DND-41 (cell line): ENCODE results near the gene PEX7.

ENCODE experiments used
- EZH2 ChIP-seq: IDR thresholded peaks from 3 replicates; pipeline ENCODE4 v1.6.1; 2012; ENCODE audit warnings: borderline replicate concordance, low read depth, mild to moderate bottlenecking, moderate library complexity, low read length, inconsistent platforms; ENCODE audit not compliant: severe bottlenecking
- TF ChIP-seq, protein P1 (sequence below): IDR thresholded peaks from 2 replicates; pipeline ENCODE4 v1.5.1; 2012; ENCODE audit warnings: borderline replicate concordance, low read length, moderate library complexity, mild to moderate bottlenecking; ENCODE audit not compliant: poor library complexity, severe bottlenecking; ENCODE audit errors: extremely low read depth

DNA sequence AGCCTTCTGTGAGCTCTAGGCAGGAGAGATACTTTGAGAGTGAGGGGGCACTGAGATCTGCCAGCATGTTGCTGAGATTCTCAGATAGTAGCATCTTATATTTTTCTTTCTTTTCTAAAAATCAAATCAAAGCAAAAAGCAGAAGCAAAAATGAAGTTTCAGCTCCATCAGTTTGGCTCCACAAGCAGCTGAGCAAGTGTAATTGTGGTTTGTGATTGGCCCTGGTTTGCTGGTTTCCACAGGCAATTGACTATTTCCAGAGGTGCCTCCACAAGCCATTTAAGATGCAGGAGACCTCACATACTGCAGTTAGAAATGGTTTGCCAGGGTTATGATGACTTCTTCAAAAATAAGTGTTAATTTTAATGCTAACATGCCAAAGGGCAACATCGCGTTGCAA, 104.0 kb downstream of the PEX7 start:
- TF ChIP-seq, protein P1, sequence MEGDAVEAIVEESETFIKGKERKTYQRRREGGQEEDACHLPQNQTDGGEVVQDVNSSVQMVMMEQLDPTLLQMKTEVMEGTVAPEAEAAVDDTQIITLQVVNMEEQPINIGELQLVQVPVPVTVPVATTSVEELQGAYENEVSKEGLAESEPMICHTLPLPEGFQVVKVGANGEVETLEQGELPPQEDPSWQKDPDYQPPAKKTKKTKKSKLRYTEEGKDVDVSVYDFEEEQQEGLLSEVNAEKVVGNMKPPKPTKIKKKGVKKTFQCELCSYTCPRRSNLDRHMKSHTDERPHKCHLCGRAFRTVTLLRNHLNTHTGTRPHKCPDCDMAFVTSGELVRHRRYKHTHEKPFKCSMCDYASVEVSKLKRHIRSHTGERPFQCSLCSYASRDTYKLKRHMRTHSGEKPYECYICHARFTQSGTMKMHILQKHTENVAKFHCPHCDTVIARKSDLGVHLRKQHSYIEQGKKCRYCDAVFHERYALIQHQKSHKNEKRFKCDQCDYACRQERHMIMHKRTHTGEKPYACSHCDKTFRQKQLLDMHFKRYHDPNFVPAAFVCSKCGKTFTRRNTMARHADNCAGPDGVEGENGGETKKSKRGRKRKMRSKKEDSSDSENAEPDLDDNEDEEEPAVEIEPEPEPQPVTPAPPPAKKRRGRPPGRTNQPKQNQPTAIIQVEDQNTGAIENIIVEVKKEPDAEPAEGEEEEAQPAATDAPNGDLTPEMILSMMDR = no peak
- TF ChIP-seq EZH2 = no peak
